Measurements from ENCODE around the gene PHETA2.
A peak's percentile ranks its signal among the peaks of the same experiment; 100 is the strongest.
"Not testable (repeated sequence)": the region's sequence is repeated elsewhere in the genome, so short reads cannot be mapped to it uniquely, and the experiment has no call there.

Gene PHETA2

DNA sequence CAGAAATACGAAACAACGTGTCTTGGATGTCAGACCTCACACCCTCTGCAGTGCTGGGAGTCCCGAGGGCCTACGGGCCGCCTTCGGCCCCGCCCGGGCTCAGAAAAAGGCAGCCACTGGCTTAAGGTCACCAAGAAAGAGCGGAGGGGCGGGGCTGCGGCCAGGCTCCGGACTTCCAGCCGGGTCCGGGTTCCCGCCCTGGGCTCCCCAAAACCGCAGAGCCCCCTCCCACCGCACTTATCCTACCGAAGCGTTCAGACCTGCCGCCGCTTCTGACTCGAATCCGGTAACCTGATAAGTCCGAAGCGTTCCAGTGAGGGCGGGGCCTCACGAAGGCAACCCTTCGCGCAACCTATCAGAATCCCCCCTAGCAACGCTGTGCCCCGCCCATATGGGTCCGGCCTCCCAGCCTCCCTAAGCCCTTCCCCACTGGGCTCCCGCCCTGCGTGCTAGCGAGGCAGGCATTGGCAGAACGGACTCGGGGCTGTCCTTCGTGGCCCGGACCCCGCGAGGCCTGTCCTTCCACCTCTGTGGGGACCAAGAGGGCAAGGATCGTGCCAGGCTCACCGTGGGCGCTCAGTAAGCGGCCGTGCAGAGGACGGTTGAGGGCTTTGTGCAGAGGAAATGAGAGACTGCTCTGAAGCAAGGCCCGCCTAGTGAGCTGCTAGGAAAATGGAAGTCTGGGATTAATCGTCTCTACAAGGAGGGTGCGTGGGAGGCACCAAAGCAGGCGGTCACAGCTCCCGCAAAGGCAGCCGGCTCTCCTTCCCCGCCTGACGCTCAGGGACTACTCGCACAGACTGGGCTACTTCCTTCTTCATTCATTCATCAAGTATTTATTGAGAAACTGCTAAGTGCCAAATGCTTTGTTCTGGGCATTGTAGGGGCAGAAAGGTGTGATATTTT is 3.3 kb upstream of the PHETA2 start, which contains the start of gene NAGA:
NAGA (minus strand) TSS at position 296 of the 906 bp plus-strand sequence. CDS start 515 bp downstream, outside the sequence.
- peak; percentile 96 for DNase-seq

DNA sequence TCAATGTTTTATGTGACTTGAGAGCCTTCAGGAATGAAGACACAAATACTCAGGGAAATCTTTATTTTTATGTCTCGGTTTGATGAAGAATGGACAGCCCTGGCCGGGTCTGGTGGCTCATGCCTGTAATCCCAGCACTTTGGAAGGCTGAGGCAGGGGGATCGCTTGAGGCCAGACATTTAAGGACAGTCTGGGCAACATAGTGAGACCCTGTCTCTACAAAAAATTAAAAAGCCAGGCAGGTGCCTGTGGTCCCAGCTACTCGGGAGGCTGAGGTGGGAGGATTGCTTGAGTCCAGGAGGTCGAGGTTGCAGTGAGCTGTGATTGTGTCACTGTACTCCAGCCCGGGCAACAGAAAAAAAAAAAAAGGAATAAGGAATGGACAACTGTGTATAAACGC is 2.5 kb upstream of the PHETA2 start:
- not testable (repeated sequence) for DNase-seq

DNA sequence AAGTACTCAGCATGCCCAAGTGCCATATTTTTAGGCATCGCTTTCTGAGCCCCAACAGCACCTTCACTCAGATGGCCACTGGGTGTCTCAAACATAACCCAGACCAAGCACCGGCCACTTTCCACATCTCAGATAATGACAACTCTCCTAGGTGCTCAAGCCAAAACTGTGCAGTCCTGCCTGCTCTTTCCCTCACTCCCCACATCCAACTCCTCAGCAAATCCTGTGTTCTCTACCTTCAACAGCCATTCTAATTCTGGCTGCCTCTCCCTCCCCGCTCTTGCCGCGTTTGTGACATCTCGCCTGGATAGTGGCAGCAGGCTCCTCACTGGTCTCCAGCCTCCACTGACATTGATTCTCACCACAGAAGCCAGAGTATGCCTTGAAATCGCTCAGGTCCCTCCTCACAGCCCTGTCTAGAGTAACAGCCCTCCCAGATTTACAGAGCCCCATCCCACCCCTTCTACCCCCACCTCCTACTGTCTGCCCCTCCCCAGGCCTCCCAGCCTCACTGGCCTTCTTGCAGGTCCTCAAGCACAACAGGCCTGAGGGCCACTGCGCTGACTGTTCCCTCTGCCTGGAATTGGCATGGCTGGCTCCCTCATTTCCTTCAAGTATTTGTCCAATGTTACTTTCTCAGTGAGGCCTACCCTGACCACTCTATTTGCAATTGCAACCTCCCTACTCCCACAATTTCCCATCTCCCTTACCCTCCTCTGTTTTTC is 1.3 kb upstream of the PHETA2 start:
- no peak for DNase-seq

DNA sequence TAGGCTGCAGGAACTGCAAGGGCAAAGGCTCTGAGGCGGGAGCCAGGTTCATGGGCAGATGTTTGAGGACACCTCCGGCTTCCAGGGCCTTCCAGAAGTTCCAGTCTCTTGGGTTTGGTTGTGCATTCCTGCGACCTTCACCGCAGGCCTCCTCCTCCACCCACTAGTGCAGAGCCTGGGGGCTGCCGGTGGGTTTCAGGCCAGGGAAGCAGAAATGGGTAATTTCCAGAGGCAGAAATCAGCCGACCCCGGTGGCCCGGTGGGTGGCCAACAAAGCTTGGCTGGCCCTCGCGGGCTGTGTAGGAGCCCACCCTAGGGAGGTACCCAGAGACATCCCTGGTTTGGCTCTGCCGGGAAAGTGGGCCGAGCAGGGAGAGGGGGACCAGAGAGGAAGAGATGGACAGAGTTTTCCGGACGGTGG is 417 bp upstream of the PHETA2 start:
- DNase-seq: no peak

DNA sequence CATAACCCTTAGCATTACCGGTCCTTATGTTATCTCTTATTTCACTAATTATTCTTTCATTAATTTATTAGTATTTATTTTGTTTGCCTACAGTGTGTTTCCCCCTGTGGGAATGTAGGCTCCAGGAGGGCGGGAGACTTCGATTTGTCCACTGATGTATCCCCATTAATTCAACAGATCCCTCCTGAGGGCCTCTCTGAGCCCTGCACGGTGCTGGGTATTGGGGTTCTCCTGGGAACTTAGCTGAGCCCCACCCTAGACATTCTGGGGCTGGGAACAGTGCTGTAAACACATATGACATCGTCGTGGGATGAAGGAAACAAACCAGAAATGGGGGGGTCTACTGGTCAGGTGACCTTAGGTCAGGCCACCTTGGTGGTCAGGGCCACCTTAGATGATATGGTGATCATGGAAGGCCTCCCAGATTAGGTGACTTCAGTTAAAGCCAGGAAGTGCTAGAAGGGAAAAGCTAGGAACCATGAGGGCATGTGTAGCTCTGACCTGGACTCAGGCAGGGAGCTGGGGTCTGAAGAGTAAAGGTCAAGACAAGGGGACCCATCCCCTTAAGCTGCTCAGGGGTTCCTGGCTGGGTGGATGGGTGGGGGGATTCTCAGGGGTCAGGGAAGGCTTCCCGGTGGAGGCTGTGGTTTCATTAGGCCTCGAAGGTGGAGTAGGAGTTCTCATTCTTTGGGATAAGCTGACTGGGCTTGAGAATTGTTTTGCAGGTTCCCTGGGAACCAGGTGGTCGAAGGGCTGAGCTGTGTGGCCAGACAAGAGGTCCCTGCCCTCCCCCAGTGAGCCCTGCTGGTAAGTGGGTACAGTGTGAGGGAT is 1.0 kb downstream of the PHETA2 start:
- no peak for DNase-seq

DNA sequence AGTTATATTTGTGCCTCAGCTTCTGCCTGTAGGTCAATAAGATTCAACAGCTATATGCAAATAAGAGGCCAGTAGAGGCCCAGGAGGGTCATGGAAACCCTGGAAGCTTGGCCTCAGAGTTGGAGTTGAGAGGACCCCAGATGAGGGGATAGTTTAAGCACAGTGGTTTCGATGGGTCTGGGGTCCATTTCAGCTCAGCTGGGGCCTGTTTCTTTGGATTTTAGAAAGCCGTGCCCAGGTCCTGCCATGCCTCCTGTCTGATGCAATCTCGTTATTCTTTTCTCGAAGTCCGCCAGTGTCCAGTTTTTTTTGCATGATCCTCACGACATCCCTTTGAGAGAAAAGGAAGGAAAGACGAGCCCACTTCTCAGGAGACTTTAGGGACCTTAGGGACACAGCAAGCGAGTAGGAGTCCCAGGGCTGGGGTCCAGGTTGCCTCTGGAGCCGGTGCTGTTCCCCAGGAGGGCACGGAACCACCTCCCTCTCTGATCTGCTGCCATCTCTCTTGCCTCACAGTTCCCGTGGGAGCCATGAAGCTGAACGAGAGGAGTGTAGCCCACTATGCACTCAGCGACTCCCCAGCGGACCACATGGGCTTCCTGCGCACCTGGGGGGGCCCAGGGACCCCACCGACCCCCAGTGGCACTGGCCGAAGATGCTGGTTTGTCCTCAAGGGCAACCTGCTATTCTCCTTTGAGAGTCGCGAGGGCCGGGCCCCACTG is 2.9 kb downstream of the PHETA2 start:
- no peak for DNase-seq

DNA sequence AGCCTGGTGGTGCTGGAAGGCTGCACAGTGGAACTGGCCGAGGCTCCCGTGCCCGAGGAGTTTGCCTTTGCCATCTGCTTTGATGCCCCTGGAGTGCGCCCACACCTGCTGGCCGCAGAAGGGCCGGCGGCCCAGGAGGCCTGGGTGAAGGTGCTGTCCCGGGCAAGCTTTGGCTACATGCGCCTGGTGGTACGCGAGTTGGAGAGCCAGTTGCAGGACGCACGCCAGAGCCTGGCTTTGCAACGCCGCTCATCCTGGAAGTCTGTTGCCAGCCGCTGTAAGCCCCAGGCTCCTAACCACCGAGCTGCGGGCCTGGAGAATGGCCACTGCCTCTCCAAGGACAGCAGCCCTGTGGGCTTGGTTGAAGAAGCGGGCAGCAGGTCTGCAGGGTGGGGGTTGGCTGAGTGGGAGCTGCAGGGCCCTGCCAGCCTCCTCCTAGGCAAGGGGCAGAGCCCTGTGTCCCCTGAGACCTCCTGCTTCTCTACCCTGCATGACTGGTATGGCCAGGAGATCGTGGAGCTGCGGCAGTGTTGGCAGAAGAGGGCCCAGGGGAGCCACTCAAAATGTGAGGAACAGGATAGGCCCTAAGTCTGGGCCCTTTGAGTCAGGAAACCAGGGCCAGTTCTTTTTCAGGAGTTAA is 3.6 kb downstream of the PHETA2 start:
- no peak for DNase-seq

DNA sequence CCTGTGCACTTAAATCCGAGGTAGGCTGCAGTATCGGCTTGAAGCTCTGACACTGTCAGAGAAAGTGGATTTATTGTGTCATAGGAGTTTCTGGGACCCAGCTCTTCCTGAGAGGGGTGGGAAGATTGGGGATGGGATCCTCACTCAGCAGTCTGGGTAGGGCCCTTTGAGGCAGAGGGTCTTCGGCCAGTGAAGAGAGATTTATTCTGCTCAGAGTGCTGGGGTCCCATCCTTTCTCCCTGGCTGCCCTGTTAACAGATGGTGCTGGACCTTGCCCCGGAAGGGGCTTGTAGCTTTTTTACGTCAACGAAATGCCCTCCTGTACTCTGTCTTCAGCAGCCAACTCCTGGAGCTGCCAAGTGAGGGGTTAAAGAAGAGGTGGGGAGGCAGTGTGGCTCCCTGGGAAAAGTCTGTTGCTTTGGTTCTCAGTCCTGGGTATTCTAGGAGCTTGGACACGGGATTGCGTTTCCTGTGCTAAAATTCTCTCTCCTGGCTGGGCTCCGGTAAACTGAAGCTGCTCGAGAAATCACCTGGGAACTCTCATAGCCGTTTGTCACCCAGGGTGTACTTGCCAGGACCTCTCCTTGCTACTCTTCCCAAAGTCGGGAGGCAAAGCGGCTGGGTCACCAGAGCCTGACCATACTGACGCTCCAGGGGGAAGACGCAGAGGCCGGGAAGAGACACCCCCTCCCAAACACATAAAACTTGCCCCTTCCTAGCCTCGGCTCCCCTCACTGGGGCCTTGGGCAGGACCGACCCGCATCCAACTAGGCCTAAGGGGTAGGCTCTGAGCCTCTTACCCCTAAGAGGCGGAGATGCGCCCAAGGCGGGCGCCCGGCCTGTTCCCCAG is 4.6 kb downstream of the PHETA2 start:
- DNase-seq: no peak

DNA sequence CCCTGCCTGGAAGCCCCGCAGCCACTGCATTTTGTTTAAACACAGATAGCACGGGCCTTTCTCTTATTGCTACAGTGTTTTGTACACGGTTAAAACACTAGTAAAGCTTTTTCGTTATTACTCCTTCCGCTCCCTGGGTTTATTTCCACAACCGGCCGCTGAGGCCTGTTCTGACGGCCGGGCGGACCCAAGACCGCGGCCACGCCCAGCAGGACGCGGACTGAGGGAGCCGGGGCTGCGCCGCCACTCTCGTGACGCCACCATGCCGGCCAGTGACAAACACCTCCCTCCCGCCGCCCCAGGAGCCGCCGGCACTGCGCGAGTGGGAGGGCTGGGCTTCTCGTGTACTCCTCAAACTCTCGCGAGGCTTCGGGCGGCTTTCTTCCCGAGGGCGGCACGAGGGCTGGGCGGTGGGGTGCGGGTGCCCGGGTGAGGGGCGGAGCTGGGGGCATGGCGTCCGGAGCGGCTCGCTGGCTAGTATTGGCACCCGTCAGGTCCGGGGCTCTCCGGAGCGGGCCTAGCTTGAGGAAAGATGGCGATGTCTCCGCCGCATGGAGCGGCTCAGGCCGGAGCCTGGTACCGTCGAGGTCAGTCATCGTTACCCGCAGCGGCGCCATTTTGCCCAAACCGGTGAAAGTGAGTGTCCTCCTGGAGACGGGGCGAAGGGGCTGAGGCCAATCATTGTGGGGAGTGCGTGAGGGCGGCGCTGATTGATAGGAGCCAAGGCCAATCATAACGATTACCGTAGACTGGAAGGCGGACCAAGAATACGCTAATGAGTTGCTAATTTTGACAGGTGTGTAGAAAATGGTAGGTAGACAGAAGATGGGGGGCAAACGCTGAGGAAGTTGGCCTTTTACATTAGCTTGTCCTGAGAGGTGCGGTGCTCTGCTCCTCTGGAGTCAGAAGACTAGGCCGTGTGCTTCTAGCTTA is 5.5 kb downstream of the PHETA2 start, which contains the start of gene SMDT1:
SMDT1 (plus strand) TSS at position 382 of the 933 bp plus-strand sequence; CDS start at position 451, 69 bp downstream.
- peak; percentile 99 for DNase-seq

DNA sequence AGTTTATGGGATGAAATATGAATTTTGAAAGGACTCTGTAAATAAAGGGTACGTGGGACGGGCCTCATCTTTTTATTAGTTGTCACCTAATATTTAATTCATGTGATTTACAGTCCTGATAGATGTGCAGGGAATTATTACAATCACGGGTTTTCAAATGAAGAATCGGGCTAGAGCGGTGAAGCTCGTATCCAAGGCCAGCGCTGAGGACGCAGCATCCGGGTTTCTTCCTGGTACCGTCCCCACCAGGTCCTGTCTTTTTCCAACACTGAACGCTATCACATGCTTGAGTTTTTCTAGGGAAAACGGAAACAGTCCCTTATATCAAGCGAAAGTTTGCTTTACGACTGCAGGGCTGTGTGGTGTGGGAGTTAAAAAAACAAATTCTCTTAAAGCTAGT is 6.2 kb downstream of the PHETA2 start:
- peak; percentile 42 for DNase-seq

DNA sequence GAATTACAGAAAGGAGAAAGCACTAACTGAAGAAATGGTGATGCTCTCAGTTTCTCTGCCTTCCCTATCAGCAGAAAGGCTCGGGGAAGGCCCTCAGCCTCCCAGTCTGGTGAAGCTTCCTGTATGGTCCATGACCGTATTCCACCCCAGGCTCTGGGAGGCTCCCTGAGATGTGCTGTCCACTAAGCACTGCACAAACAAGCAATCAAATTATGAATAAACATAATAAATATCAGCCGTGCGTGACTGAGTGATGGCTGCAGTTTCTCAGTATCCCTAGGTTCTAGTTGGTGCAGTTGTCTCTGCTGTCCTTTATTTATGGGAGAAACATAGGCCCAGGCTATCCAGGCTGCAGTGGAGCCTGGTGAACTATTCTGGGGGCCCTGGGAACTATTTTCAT is 9.1 kb downstream of the PHETA2 start:
- no peak for DNase-seq

DNA sequence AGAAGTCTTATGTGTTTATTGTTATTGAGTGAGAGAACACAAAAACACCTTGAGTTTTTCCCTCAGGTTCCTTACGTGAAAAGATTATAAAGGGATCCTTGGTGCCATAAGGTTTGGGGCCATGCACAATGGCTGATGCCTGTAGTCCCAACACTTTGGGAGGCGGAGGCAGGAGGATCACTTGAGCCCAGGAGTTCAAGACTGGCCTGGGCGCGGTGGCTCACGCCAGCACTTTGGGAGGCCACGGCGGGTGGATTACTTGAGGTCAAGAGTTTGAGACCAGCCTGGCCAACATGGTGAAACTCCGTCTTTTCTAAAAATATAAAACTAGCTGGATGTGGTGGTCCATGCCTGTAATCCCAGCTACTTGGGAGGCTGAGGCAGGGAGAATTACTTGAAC is 10.8 kb downstream of the PHETA2 start:
- no peak for DNase-seq

DNA sequence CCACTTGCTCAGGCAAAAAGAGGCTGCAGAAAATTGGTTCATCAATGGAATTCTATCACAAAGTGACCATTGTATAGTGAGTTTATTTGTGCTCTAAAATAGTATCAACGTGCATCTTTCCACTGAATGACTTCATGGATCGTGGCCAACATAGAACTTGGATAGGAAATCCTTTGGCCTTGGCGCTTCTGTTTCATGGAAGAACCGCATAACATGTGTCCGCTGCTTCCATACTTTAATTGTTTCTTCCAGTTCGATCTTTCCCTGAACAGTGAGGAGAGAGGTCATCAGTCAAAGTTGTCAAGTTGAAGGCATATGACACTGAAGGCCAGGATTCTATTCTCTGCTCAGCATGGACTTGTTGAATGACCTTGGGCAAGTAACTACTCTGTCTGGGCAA is 12.0 kb downstream of the PHETA2 start:
- no peak for DNase-seq

DNA sequence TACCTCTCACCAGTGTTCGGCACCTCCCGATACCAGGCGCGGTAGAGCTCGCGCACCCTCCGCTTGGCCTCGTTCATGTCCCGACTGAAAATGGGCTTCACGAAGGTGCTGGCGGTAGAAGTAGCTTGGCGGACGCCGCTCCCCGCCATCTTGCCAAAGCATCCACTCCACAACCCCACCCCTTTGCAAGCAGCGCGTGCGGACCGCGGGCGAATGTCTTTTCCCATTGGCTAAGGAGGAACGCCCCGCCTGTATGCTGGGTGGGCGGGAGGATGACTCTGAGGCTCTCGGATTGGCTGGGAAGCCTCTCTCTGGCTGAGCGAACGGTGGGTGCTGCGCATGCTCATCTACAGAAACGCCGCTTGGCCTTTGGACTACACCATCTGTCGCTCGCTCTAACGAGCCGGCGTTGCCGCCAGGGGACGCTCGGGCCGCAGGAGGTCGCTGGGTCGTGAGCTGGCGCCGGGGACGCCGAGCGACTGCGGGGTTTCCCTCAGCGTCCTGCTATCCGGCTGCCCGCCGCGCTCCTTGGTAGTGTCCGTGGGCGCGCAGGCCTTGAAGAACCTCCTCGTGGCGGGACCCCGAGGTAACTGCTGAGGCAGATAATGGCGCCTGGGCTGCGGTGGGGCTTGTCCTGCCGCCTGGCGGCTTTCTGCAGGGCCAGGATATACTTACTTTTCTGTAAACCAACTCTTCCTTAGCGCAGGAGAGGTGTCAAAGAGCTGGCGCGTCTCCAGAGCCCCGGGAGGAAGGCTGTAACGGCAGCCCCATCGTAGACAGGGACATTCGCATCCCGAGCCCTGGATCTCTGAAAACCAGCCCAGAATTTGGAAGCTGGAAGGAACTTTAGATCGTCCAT is 16.8 kb downstream of the PHETA2 start, which contains the start of gene NDUFA6:
NDUFA6 (minus strand) TSS at position 177 of the 859 bp plus-strand sequence; CDS start at position 149, 28 bp downstream.
- DNase-seq: peak; percentile 100

DNA sequence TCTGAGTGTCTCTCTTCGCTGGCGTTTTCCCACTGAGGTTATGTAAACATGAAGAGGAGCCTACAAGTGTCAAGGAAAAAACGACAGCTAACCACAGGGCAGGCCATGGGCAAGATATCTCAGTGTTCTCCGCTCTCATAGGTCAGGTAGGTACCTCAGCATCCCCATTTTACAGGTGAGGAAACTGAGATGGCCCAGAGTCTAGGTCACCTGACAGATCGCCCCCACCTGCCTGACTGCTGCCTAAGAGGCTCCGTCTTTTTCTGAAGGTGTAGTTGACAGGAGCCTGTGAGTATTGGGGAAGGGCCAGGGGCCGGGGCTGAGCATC is 17.4 kb downstream of the PHETA2 start:
- DNase-seq: no peak

DNA sequence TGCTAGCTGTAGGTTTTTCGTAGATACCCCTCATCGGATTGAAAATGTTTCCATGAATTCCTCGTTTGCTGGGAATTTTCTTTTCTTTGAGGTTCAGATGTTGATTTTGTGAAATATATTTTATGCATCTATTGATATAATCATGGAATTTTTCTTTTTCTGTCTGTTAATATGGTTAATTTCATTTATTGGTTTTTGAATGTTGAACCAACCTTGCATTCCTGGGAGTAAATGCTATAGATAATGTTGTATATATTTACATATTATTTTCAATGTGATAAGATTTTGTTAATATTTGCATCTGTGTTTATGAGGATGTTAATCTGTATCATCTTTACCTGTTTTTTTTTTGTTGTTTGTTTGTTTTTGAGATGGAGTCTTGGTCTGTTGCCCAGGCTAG is 27.2 kb downstream of the PHETA2 start:
- DNase-seq: no peak

DNA sequence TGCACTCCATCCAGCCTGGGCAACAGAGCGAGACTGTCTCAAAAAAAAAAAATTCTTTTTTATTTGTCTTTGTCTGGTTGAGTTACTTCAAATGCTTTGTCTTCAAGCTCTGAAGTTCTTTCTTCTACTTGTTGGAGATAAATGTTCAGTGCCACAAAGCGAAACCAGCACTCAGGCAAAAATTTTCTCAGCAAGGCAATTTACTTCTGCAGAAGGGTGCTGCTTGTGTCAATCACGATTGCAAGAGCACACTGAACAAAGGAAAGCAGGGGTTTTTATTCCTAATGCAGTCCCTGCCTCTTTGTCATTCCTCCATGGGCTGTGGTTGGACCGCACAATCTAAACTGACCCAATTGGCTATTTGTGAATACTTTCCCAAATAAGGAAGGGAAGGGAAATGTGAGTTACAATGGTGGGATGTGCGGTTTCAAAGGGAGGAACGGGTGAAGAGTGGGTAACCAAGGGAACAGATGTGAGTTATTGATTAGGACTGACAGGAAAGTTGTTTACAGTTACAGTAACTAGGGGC is 30.3 kb downstream of the PHETA2 start:
- not testable (repeated sequence) for DNase-seq

DNA sequence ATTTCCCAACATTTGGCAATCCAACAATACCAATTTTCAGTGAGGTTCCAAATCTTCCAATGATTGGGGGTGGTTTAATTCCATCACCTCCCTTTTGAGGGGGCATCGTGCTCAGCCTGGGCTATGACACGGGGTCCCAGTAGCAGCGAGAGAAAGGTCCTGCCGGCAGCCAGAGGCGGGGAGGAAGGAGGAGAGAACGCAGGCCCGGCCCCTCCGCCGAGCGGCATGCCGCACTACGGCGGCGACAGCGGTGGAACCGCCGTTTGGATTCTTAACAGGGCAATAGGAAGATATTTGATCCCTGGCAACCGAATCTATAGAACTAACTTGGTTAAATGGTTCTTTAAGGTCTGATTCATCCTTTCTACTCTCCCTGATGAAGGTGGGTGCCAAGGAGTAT is 34.8 kb downstream of the PHETA2 start:
- no peak for DNase-seq
